Vagina (tissue), 2 donors: Measurements from ENCODE around the gene LRRC8A. TPM values are rescaled to one million over a fixed set of nuclear protein-coding genes. Genes with fewer than 3 reads are reported as not detected.
A peak's percentile ranks its signal among the peaks of the same experiment; 100 is the strongest.
"Not testable (repeated sequence)": the region's sequence is repeated elsewhere in the genome, so short reads cannot be mapped to it uniquely, and the experiment has no call there.

ENCODE experiments used
- DNase-seq, 2 donors: peaks; one replicate each; pipeline ENCODE4 v3.0.0-alpha.2; 2017; ENCODE audit errors: extremely low spot score in 2 of 2
- H3K27ac ChIP-seq: fragments of 200-600 bp; sonication (generic); one replicate; pipeline ENCODE4 v1.5.1; 2019
- H3K27me3 ChIP-seq: fragments of 200-600 bp; sonication (generic); one replicate; pipeline ENCODE4 v1.5.1; 2019
- H3K36me3 ChIP-seq, 2 donors: fragments of 200-600 bp; sonication (generic); one replicate each; pipeline ENCODE4 v1.5.1; 2017 to 2019
- H3K4me1 ChIP-seq: fragments of 200-600 bp; sonication (generic); one replicate; pipeline ENCODE4 v1.5.1; 2019
- H3K4me3 ChIP-seq, 2 donors: fragments of 200-600 bp; sonication (generic); 1 replicate in 1 of 2; 2 replicates in 1 of 2; pipeline ENCODE4 v1.5.1; 2016 to 2019
- H3K9me3 ChIP-seq: fragments of 200-600 bp; sonication (generic); one replicate; pipeline ENCODE4 v1.5.1; 2019
- CTCF ChIP-seq, 3 experiments: fragments of 450-650 bp in 2 of 3; fragments of 200-600 bp in 1 of 3; sonication (generic) in 1 of 3; IDR thresholded peaks; one replicate each; pipeline ENCODE4 v1.5.1; 2017 to 2019; ENCODE audit warnings: antibody characterized with exemption in 3 of 3, mild to moderate bottlenecking in 2 of 3, moderate library complexity in 2 of 3
- POLR2A ChIP-seq, 2 donors: fragments of 450-650 bp; IDR thresholded peaks; one replicate each; pipeline ENCODE4 v1.6.1; 2017; ENCODE audit warnings: antibody characterized with exemption in 2 of 2, mild to moderate bottlenecking in 2 of 2, moderate library complexity in 2 of 2
- POLR2AphosphoS5 ChIP-seq, 2 donors: sonication (generic); formaldehyde crosslinking; IDR thresholded peaks; one replicate each; pipeline ENCODE4 v1.9.0; 2017; ENCODE audit warnings: antibody characterized with exemption in 2 of 2, mild to moderate bottlenecking in 2 of 2, low read depth in 1 of 2; ENCODE audit not compliant: insufficient read depth in 1 of 2
- intact Hi-C: fragments of 100-400 bp; cut with DNase I; formaldehyde crosslinking; loops from one replicate; pipeline ENCODE4 v1.15.1; 2023
- total RNA-seq: library from RNA; depleted of rRNA; stranded (reverse); fragments of >200 nt; gene quantifications from one replicate; pipeline ENCODE4 v1.2.3, GENCODE V29; 2016

Gene LRRC8A
- total RNA-seq, 1 donor from 2014 or later: 110 TPM

GRCh38 chr9:128847803-128848202, 34.1 kb upstream of the LRRC8A start:
- Histone ChIP-seq H3K27me3 (no peaks in the 10 kb centered on the region), H3K4me3 (no peak overlapping the region), H3K36me3 (no peaks in the 10 kb centered on the region), H3K4me1 (peaks cover 5% of the 10 kb centered on the region), H3K27ac (no peak overlapping the region), H3K9me3 (no peaks in the 10 kb centered on the region)
- TF ChIP-seq POLR2A (IDR thresholded peaks at IDR 0.05): no peak
- DNase-seq: no peak
- intact Hi-C loops: no loop called here

DNA sequence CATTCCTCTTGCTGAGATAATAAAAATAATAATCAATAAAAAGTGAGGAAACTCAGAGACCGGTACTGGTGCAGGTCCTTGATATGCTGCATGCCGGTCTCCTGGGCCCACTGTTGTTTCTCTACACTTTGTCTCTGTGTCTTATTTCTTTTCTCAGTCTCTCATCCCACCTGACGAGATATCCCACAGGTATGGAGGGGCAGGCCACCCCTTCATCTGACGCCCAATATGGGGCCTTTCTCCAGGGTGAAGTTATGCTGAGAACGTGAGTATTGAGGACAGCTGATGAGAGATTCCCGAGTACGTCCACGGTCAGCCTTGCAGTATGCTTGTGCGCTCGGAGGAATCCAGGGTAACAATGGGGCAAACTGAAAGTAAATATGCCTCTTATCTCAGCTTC, 30.9 kb upstream of the LRRC8A start:
- H3K27me3 ChIP-seq, H3K9me3 ChIP-seq, DNase-seq, H3K4me3 ChIP-seq, H3K27ac ChIP-seq, intact Hi-C loops, H3K36me3 ChIP-seq, H3K4me1 ChIP-seq: not testable (repeated sequence)

DNA sequence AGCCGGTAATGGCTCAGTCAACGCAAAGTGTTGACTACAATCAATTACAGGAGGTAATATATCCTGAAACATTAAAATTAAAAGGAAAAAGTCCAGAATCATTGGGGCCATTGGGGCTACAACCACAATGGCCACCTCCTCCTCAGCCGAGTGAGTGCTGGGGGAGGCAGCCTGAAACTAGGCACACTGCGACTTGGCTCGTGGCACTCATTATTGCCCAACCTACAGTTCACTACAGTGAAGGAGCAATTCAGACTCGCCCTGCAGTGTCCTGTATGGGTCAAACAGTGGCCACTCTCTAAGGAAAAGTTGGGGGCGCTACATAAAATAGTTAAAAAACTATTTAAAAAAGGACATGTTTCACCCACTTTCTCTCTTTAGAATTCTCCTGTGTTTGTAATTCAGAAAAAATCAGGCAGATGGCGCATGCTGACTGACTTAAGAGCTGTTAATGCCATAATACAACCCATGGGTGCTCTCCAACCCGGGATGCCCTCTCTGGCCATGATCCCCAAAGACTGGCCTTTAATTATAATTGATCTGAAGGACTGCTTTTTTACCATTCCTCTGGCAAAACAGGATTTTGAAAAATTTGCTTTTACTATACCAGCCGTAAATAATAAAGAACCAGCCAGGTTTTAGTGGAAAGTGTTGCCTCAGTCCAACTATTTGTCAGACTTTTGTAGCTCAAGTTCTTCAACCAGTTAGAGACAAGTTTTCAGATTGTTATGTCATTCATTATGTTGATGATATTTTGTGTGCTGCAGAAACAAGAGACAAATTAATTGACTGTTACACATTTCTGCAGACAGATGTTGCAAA, 29.9 kb upstream of the LRRC8A start:
- H3K4me1 ChIP-seq, H3K4me3 ChIP-seq, H3K27ac ChIP-seq, intact Hi-C loops, H3K36me3 ChIP-seq, H3K27me3 ChIP-seq, H3K9me3 ChIP-seq, DNase-seq: not testable (repeated sequence)
- peak in 2 of 3 experiments; percentile 43 to 54 for TF ChIP-seq CTCF (IDR thresholded peaks at IDR 0.05)
- TF ChIP-seq POLR2AphosphoS5 (IDR thresholded peaks at IDR 0.05; ENCODE audit: insufficient read depth in 1 of 2, low read depth in 1 of 2): peak in 1 of 2 donors; percentile 16

DNA sequence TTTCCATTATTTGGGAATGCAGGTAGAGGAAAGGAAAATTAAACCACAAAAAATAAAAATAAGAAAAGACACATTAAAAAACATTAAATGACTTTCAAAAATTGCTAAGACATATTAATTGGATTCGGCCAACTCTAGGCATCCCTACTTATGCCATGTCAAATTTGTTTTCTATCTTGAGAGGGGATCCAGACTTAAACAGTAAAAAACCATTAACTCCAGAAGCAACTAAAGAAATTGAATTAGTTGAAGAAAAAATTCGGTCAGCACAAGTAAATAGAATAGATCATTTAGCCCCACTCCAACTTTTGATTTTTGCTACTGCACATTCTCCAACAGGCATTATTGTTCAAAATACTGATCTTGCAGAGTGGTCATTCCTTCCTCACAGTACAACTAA, 29.3 kb upstream of the LRRC8A start:
- DNase-seq, H3K9me3 ChIP-seq, H3K27me3 ChIP-seq, intact Hi-C loops, H3K36me3 ChIP-seq, H3K4me3 ChIP-seq, H3K27ac ChIP-seq, H3K4me1 ChIP-seq: not testable (repeated sequence)

GRCh38 chr9:128854454-128854853, 27.5 kb upstream of the LRRC8A start:
- H3K4me3 ChIP-seq, H3K27me3 ChIP-seq, H3K4me1 ChIP-seq, H3K9me3 ChIP-seq, DNase-seq, intact Hi-C loops, H3K27ac ChIP-seq, H3K36me3 ChIP-seq: not testable (repeated sequence)

DNA sequence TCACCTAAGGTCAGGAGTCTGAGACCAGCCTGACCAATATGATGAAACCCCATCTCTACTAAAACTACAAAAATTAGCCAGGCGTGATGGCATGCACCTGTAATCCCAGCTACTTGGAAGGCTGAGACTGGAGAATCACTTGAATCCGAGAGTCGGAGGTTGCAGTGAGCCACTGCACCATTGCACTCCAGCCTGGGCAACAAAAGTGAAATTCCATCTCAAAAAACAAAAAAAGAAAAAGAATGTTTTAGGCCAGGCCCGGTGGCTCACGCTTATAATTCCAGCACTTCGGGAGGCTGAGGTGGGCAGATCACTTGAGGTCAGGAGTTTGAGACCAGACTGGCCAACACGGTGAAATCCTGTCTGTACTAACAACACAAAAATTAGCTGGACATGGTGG, 23.5 kb upstream of the LRRC8A start:
- H3K4me3 ChIP-seq, intact Hi-C loops, H3K36me3 ChIP-seq, H3K27ac ChIP-seq, DNase-seq, H3K9me3 ChIP-seq, H3K27me3 ChIP-seq: not testable (repeated sequence)
- H3K4me1 ChIP-seq: peaks cover 25% of the 10 kb centered on the region

DNA sequence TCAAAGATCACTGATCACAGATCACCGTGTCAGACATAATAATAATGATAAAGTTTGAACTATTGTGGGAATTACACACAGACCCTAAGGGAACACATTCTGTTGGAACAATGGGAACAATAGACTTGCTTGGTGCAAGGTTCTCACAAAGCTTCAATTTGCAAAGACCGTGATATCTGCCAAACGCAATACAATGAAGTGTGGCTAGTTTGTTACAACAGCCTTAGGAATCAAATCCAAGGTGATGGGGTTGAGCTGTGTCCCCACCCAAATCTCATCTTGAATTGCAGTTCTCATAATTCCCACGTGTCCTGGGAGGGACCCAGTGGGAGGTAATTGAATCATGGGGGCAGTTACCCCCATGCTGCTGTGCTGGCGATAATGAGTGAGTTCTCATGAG, 21.0 kb upstream of the LRRC8A start:
- peaks cover 30% of the 10 kb centered on the region for H3K4me1 ChIP-seq
- H3K27me3 ChIP-seq: no peaks in the 10 kb centered on the region
- intact Hi-C loops: loop anchor here (5.0 kb wide), 1 partner anchor 66 kb away; no protein-coding TSS in a partner anchor
- DNase-seq: no peak
- no peak overlapping the region for H3K4me3 ChIP-seq
- H3K9me3 ChIP-seq: no peaks in the 10 kb centered on the region
- no peak for TF ChIP-seq CTCF (IDR thresholded peaks at IDR 0.05)
- no peak for TF ChIP-seq POLR2A (IDR thresholded peaks at IDR 0.05)
- no peak for TF ChIP-seq POLR2AphosphoS5 (IDR thresholded peaks at IDR 0.05; ENCODE audit: insufficient read depth in 1 of 2, low read depth in 1 of 2)
- no peaks in the 10 kb centered on the region for H3K36me3 ChIP-seq
- H3K27ac ChIP-seq: peak overlapping the region; percentile 14
